WERI-Rb-1 (cell line): ENCODE results near the gene GSG1.

ENCODE experiments used
- DNase-seq: peaks from one replicate; pipeline ENCODE4 v3.0.0-alpha.2; 2020
- H3K27ac ChIP-seq: fragments of 250-450 bp; sonication (Bioruptor Pico); 2 replicates; pipeline ENCODE4 v1.5.1; 2020; ENCODE audit warnings: mild to moderate bottlenecking, moderate library complexity
- H3K27me3 ChIP-seq: fragments of 250-450 bp; sonication (Bioruptor Pico); 2 replicates; pipeline ENCODE4 v1.5.1; 2021; ENCODE audit warnings: mild to moderate bottlenecking, low read depth, moderate library complexity; ENCODE audit not compliant: insufficient read depth, severe bottlenecking
- H3K36me3 ChIP-seq: fragments of 250-450 bp; sonication (Bioruptor Pico); 2 replicates; pipeline ENCODE4 v1.5.1; 2020; ENCODE audit warnings: mild to moderate bottlenecking, moderate library complexity
- H3K4me3 ChIP-seq: 2 replicates; pipeline ENCODE4 v1.5.1; 2011; ENCODE audit warnings: low read depth, mild to moderate bottlenecking, control low read depth, low read length
- H3K9me3 ChIP-seq: fragments of 250-450 bp; sonication (Bioruptor Pico); 2 replicates; pipeline ENCODE4 v1.5.1; 2021; ENCODE audit warnings: mild to moderate bottlenecking, moderate library complexity; ENCODE audit not compliant: severe bottlenecking
- TF ChIP-seq, protein P1 (sequence below): IDR thresholded peaks from 2 replicates; pipeline ENCODE4 v1.5.1; 2011; ENCODE audit warnings: low read depth, mild to moderate bottlenecking, control low read depth, inconsistent platforms, low read length

GSG1 gene

GRCh38 chr12:13135371-13136178 lies 32.1 kb upstream of the GSG1 start:
- Histone ChIP-seq H3K9me3 (no peaks in the 10 kb centered on the region), H3K27ac (no peak overlapping the region), H3K27me3 (no peaks in the 10 kb centered on the region), H3K4me3 (no peak overlapping the region), H3K36me3 (no peaks in the 10 kb centered on the region)
- no peak for DNase-seq
- TF ChIP-seq, protein P1, sequence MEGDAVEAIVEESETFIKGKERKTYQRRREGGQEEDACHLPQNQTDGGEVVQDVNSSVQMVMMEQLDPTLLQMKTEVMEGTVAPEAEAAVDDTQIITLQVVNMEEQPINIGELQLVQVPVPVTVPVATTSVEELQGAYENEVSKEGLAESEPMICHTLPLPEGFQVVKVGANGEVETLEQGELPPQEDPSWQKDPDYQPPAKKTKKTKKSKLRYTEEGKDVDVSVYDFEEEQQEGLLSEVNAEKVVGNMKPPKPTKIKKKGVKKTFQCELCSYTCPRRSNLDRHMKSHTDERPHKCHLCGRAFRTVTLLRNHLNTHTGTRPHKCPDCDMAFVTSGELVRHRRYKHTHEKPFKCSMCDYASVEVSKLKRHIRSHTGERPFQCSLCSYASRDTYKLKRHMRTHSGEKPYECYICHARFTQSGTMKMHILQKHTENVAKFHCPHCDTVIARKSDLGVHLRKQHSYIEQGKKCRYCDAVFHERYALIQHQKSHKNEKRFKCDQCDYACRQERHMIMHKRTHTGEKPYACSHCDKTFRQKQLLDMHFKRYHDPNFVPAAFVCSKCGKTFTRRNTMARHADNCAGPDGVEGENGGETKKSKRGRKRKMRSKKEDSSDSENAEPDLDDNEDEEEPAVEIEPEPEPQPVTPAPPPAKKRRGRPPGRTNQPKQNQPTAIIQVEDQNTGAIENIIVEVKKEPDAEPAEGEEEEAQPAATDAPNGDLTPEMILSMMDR = no peak

DNA sequence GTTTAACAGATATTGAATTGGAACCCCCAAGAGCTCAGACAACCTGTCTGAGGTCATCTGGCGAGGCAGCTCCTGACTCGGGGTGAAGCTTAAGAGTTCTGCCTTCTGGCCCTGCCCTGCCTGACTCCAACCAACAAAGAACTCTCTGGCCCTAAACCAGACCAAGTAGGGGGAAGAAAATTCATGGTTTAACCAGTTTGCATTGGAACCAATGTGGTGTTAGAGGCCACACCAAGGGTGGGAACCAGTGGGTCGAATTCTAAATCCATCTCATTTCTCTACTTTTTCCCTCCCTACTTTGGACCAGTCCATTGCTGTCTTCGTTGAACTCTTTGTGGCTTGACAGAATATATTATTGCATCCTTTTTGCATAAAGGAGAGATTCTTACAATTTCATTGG lies 30.4 kb upstream of the GSG1 start:
- TF ChIP-seq, protein P1 = no peak
- Histone ChIP-seq H3K27ac (no peak overlapping the region), H3K9me3 (no peaks in the 10 kb centered on the region), H3K27me3 (no peaks in the 10 kb centered on the region), H3K36me3 (no peaks in the 10 kb centered on the region), H3K4me3 (no peak overlapping the region)
- DNase-seq = no peak

DNA sequence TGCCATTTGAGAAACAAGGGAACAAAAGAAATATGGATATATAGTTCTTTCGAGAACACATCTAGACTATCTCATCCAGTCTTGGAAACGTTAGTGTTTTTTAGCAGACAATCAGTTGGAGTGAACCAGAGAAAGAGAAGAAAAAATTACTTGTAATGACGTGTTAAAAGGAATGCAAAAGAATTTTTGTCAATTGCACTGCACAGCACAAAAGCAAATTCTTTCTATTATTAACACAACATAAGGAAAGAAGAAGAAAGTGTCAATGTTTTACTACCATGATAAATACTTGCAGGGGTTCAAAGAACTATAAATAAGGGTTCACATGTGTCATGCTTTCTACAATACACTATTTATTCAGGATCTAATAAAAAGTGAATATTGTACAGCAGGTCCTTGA lies 27.5 kb upstream of the GSG1 start:
- TF ChIP-seq, protein P1 = no peak
- Histone ChIP-seq H3K27me3 (no peaks in the 10 kb centered on the region), H3K9me3 (no peaks in the 10 kb centered on the region), H3K36me3 (no peaks in the 10 kb centered on the region), H3K4me3 (no peak overlapping the region), H3K27ac (no peak overlapping the region)
- DNase-seq = no peak

DNA sequence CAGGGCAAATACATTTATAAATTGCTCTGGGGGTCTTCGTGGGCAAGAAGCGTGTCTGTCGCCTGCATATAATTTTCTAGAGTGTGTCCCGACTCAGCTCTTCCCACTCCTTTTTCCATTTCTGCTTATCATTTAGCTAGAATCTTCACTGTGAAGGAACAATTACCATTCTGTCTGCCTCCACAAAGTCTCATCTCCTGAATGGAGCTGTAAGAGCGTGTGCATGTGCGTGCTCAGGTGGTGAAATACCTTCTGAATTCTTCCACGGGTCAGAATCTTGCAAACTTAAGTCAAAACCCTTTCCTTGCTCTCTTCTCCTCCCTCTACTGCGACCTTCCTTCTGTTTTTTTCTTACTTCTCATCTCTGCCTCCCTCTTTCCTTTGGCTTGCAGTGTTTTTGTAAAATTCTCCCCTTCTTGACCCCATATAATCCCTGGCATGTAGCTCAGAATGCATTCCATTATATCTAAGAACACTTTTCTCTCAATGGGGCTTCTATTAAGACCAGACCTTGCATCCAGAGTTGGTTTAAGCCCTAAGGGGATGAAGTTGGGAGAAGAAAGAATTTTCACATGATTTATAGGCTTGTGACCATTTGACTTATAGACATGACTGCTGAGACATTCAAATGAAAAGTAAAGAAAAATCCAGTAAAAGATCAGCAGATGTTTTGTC lies 25.0 kb upstream of the GSG1 start:
- no peak overlapping the region for H3K4me3 ChIP-seq
- TF ChIP-seq, protein P1 = no peak
- H3K27me3 ChIP-seq = no peaks in the 10 kb centered on the region
- H3K9me3 ChIP-seq = no peaks in the 10 kb centered on the region
- H3K36me3 ChIP-seq = no peaks in the 10 kb centered on the region
- no peak for DNase-seq
- H3K27ac ChIP-seq = no peak overlapping the region

DNA sequence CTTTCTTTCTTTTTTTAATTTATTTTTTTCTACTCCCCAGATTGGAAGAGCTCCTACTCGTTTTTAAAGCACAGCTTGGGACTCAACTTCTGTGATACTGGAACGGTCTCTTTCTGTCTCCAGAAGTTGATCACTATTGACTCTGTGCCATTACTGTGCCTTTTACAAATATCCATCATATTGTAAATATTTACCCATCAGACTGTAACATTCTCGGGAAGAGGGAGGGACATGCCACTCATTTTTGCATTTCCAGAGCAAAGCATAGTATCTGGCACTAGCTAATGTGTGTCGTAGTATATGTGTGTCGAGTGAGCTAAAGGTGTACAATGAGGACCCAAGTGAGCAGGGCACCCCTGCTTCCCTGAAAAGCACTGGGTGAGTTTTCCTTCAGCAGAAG lies 24.0 kb upstream of the GSG1 start:
- TF ChIP-seq, protein P1 = no peak
- no peak for DNase-seq
- H3K36me3 ChIP-seq = no peaks in the 10 kb centered on the region
- no peak overlapping the region for H3K27ac ChIP-seq
- no peak overlapping the region for H3K4me3 ChIP-seq
- H3K27me3 ChIP-seq = no peaks in the 10 kb centered on the region
- no peaks in the 10 kb centered on the region for H3K9me3 ChIP-seq
